Brain pericyte (primary cell): ENCODE data around the gene TSTD2.
"Not testable (repeated sequence)": the region's sequence is repeated elsewhere in the genome, so short reads cannot be mapped to it uniquely, and the experiment has no call there.

Experiments used
- DNase-seq: peaks from one replicate; pipeline ENCODE4 v3.0.0-alpha.2; 2012; ENCODE audit warnings: low read depth, low spot score

TSTD2 gene

GRCh38 chr9:97632248-97632984 lies 752 bp downstream of the TSTD2 start:
- no peak for DNase-seq

GRCh38 chr9:97630591-97630990 lies 2.6 kb downstream of the TSTD2 start:
- DNase-seq, result no peak

- no peak for DNase-seq
These were observed 4.0 kb downstream of the TSTD2 start for GRCh38 chr9:97629156-97629555.

- no peak for DNase-seq
These were observed 4.5 kb downstream of the TSTD2 start for GRCh38 chr9:97628668-97629067.

GRCh38 chr9:97627624-97628023 lies 5.5 kb downstream of the TSTD2 start:
- DNase-seq, result no peak

GRCh38 chr9:97625620-97626019 lies 7.5 kb downstream of the TSTD2 start:
- DNase-seq, result no peak

GRCh38 chr9:97623946-97624345 lies 9.2 kb downstream of the TSTD2 start:
- DNase-seq, result no peak

GRCh38 chr9:97622483-97622882 lies 10.7 kb downstream of the TSTD2 start:
- DNase-seq, result not testable (repeated sequence)

GRCh38 chr9:97620063-97620462 lies 13.1 kb downstream of the TSTD2 start:
- DNase-seq, result not testable (repeated sequence)

GRCh38 chr9:97617939-97618416 lies 15.2 kb downstream of the TSTD2 start:
- DNase-seq, result no peak

GRCh38 chr9:97615439-97616072 lies 17.6 kb downstream of the TSTD2 start:
- peak; percentile 16 for DNase-seq

- DNase-seq, result no peak
These were observed 28.1 kb downstream of the TSTD2 start for GRCh38 chr9:97604901-97605645.

GRCh38 chr9:97602430-97602829 lies 30.7 kb downstream of the TSTD2 start:
- no peak for DNase-seq

GRCh38 chr9:97601228-97601898 lies 31.8 kb downstream of the TSTD2 start:
- DNase-seq, result no peak

GRCh38 chr9:97600531-97601227 lies 32.5 kb downstream of the TSTD2 start:
- DNase-seq, result no peak

GRCh38 chr9:97599314-97599846 lies 33.8 kb downstream of the TSTD2 start:
- DNase-seq, result no peak

- DNase-seq, result peak; percentile 22
These were observed 34.5 kb downstream of the TSTD2 start for GRCh38 chr9:97598461-97599288.

GRCh38 chr9:97596906-97597305 lies 36.3 kb downstream of the TSTD2 start:
- DNase-seq, result no peak

GRCh38 chr9:97594381-97594921 lies 38.7 kb downstream of the TSTD2 start:
- no peak for DNase-seq

GRCh38 chr9:97593960-97594359 lies 39.2 kb downstream of the TSTD2 start:
- no peak for DNase-seq
